Type B pancreatic cell (in vitro differentiated cells): ENCODE measurements around the gene PTDSS2. TPM values are rescaled to one million over a fixed set of nuclear protein-coding genes. Genes with fewer than 3 reads are reported as not detected.

Experiments
- DNase-seq: peaks from one replicate; pipeline ENCODE4 v3.0.0; 2021; ENCODE audit warnings: mixed read lengths; ENCODE audit not compliant: unreplicated experiment; ENCODE audit errors: extremely low spot score
- H3K27ac Mint-ChIP-seq: 2 replicates; pipeline ENCODE4 v1.8.0; 2021; ENCODE audit warnings: mild to moderate bottlenecking, mixed read lengths
- H3K27me3 Mint-ChIP-seq: 2 replicates; pipeline ENCODE4 v1.8.0; 2021; ENCODE audit warnings: mixed read lengths
- H3K36me3 Mint-ChIP-seq: 2 replicates; pipeline ENCODE4 v1.8.0; 2021; ENCODE audit warnings: mixed read lengths
- H3K4me1 Mint-ChIP-seq: one replicate; pipeline ENCODE4 v1.8.0; 2021; ENCODE audit warnings: mixed read lengths; ENCODE audit not compliant: unreplicated experiment
- H3K4me3 Mint-ChIP-seq: 2 replicates; pipeline ENCODE4 v1.8.0; 2021; ENCODE audit warnings: mild to moderate bottlenecking, mixed read lengths
- H3K9me3 Mint-ChIP-seq: 2 replicates; pipeline ENCODE4 v1.8.0; 2021; ENCODE audit warnings: mixed read lengths
- CTCF ChIP-seq: fragments of 200-600 bp; sonication (generic); conservative IDR thresholded peaks from 2 replicates; pipeline ENCODE4 v1.5.0; 2021; ENCODE audit warnings: antibody characterized with exemption, mild to moderate bottlenecking
- total RNA-seq: library from RNA; stranded (reverse); gene quantifications from 2 replicates; pipeline ENCODE4 v1.2.1, GENCODE V29; 2021; ENCODE audit warnings: low replicate concordance

The PTDSS2 gene
- total RNA-seq, 1 donor from 2014 or later: 46.9 TPM

GRCh38 chr11:507727-508515, 57.8 kb downstream of the PTDSS2 start:
- DNase-seq: no peak
- H3K36me3 Mint-ChIP-seq: peaks cover 14% of the 10 kb centered on the region
- no peaks in the 10 kb centered on the region for H3K27me3 Mint-ChIP-seq
- H3K27ac Mint-ChIP-seq: peak overlapping the region; percentile 73
- peaks cover 4% of the 10 kb centered on the region for H3K4me1 Mint-ChIP-seq
- no peaks in the 10 kb centered on the region for H3K9me3 Mint-ChIP-seq
- no peak for TF ChIP-seq CTCF
- peak overlapping the region; percentile 99 for H3K4me3 Mint-ChIP-seq

GRCh38 chr11:508956-509355, 58.9 kb downstream of the PTDSS2 start:
- Mint-ChIP-seq H3K4me1 (peaks cover 4% of the 10 kb centered on the region), H3K27me3 (no peaks in the 10 kb centered on the region), H3K4me3 (peak overlapping the region; percentile 67), H3K36me3 (peaks cover 14% of the 10 kb centered on the region), H3K9me3 (no peaks in the 10 kb centered on the region), H3K27ac (no peak overlapping the region)
- no peak for TF ChIP-seq CTCF
- no peak for DNase-seq

- no peaks in the 10 kb centered on the region for H3K27me3 Mint-ChIP-seq
- H3K9me3 Mint-ChIP-seq: no peaks in the 10 kb centered on the region
- peaks cover 33% of the 10 kb centered on the region for H3K36me3 Mint-ChIP-seq
Observed at GRCh38 chr11:512761-513595, 62.9 kb downstream of the PTDSS2 start.

GRCh38 chr11:514606-515005, 64.5 kb downstream of the PTDSS2 start:
- peaks cover 33% of the 10 kb centered on the region for H3K36me3 Mint-ChIP-seq
- no peaks in the 10 kb centered on the region for H3K9me3 Mint-ChIP-seq
- DNase-seq: no peak
- H3K4me1 Mint-ChIP-seq: peaks cover 3% of the 10 kb centered on the region
- no peaks in the 10 kb centered on the region for H3K27me3 Mint-ChIP-seq
- H3K27ac Mint-ChIP-seq: peak overlapping the region; percentile 79
- TF ChIP-seq CTCF: no peak
- H3K4me3 Mint-ChIP-seq: no peak overlapping the region

More at GRCh38 chr11:512761-513595, 62.9 kb downstream of the PTDSS2 start:
- Mint-ChIP-seq H3K4me1 (peaks cover 3% of the 10 kb centered on the region), H3K4me3 (no peak overlapping the region), H3K27ac (peak overlapping the region; percentile 53)
- no peak for TF ChIP-seq CTCF
- no peak for DNase-seq

- peaks cover 29% of the 10 kb centered on the region for H3K36me3 Mint-ChIP-seq
- H3K4me1 Mint-ChIP-seq: peaks cover 3% of the 10 kb centered on the region
- no peak for DNase-seq
- no peak for TF ChIP-seq CTCF
- peak overlapping the region; percentile 32 for H3K4me3 Mint-ChIP-seq
- peak overlapping the region; percentile 79 for H3K27ac Mint-ChIP-seq
- H3K27me3 Mint-ChIP-seq: no peaks in the 10 kb centered on the region
- H3K9me3 Mint-ChIP-seq: no peaks in the 10 kb centered on the region
Observed at GRCh38 chr11:515131-515530, 65.1 kb downstream of the PTDSS2 start.
